ENCODE results near the gene ZNF346. TPM values are rescaled to one million over a fixed set of nuclear protein-coding genes. Genes with fewer than 3 reads are reported as not detected.
"Not testable (repeated sequence)": the region's sequence is repeated elsewhere in the genome, so short reads cannot be mapped to it uniquely, and the experiment has no call there.

ZNF346 gene
- total RNA-seq, 6 donors from 2014 or later: 9.3 to 31.4 (median 16.8) TPM

DNA sequence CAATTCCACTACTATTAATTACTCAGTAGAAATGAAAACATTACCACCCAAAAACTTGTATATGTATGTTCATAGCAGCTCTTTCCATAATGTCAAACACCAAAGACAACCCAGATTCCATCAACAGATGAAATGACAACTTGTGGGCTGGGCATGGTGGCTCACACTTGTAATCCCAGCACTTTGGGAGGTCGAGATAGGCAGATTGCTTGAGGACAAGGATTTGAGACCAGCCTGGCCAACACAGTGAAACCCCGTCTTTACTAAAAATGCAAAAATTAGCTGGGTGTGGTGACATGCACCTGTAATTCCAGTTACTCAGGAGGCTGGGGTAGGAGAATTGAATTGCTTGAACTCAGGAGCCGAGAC lies 27.4 kb upstream of the ZNF346 start:
- no peaks in the 10 kb centered on the region for H3K36me3 ChIP-seq
- no peaks in the 10 kb centered on the region for H3K27me3 ChIP-seq
- no peaks in the 10 kb centered on the region for H3K9me3 ChIP-seq
- no peak overlapping the region for H3K4me3 ChIP-seq
- DNase-seq (no peak), ATAC-seq (ENCODE audit: low FRiP score in 2 of 2) (no peak)
- TF ChIP-seq EP300 (IDR thresholded peaks at IDR 0.05) (no peak), POLR2AphosphoS5 (IDR thresholded peaks at IDR 0.05) (no peak), POLR2A (IDR thresholded peaks at IDR 0.05) (no peak)
- TF ChIP-seq, protein P1, sequence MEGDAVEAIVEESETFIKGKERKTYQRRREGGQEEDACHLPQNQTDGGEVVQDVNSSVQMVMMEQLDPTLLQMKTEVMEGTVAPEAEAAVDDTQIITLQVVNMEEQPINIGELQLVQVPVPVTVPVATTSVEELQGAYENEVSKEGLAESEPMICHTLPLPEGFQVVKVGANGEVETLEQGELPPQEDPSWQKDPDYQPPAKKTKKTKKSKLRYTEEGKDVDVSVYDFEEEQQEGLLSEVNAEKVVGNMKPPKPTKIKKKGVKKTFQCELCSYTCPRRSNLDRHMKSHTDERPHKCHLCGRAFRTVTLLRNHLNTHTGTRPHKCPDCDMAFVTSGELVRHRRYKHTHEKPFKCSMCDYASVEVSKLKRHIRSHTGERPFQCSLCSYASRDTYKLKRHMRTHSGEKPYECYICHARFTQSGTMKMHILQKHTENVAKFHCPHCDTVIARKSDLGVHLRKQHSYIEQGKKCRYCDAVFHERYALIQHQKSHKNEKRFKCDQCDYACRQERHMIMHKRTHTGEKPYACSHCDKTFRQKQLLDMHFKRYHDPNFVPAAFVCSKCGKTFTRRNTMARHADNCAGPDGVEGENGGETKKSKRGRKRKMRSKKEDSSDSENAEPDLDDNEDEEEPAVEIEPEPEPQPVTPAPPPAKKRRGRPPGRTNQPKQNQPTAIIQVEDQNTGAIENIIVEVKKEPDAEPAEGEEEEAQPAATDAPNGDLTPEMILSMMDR (IDR thresholded peaks at IDR 0.05): no peak
- 83 to 87% methylated on average over 3 of the region's 3 CpGs for WGBS, 2 donors
- peaks cover 12 to 38% (median 29%) of the 10 kb centered on the region in 4 donors for H3K4me1 ChIP-seq
- H3K27ac ChIP-seq: peak overlapping the region; percentile 72 to 82 (median 77)

DNA sequence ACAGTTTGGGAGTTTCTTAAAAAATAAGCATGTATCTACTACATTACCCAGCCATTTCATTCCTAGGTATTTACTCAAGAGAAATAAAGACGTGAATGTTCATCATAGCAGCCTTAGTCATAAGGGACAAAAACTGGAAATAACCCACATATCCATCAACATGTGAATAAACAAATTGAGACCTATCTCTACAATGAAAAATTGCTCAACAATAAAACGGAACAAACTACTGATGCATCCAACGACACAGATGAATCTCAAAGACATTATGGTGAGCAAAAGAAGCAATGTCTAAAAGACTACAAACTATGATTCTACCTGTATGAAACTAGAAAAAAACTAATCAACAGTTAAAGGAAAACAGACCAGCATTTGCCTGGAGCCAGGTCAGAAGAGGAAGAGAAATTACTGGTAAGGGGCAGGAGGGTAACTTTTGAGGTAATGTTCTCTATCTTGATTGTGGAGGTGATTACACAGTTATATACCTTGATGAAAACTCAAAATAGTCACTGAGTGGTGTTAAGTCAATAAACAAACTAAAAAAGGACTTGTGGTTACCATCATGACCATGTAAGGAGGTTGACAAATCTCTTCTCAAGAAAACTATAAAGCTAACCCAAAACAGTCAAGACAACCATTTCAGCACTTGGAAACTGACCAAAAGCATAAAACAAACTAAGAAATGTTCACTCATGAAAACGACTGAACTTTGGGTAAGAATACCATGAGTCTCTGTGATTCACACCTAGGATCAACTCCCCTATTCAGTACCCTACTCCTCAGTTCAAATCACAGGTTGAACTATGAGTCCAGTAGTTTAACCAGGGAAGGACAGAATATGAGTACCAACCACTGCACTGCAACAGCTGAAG lies 26.4 kb upstream of the ZNF346 start:
- Histone ChIP-seq H3K9me3 (no peaks in the 10 kb centered on the region), H3K27me3 (no peaks in the 10 kb centered on the region), H3K4me3 (no peak overlapping the region), H3K36me3 (no peaks in the 10 kb centered on the region), H3K27ac (peak overlapping the region; percentile 10 to 82 (median 68)), H3K4me1 (peaks cover 12 to 46% (median 35%) of the 10 kb centered on the region in 4 donors)
- DNase-seq: no peak
- no peak for ATAC-seq (ENCODE audit: low FRiP score in 2 of 2)
- TF ChIP-seq POLR2A (IDR thresholded peaks at IDR 0.05): no peak
- no peak for TF ChIP-seq POLR2AphosphoS5 (IDR thresholded peaks at IDR 0.05)
- TF ChIP-seq, protein P1 (IDR thresholded peaks at IDR 0.05): no peak
- no peak for TF ChIP-seq EP300 (IDR thresholded peaks at IDR 0.05)
- WGBS, 2 donors: 29 to 39% methylated on average over 4 of the region's 4 CpGs

- H3K27ac ChIP-seq: peak overlapping the region; percentile 10 to 82 (median 60)
- WGBS, 2 donors: 94 to 97% methylated on average over 5 of the region's 5 CpGs
- H3K4me1 ChIP-seq: peaks cover 12 to 46% (median 35%) of the 10 kb centered on the region in 4 donors
- DNase-seq: no peak
- no peaks in the 10 kb centered on the region for H3K36me3 ChIP-seq
- no peak overlapping the region for H3K4me3 ChIP-seq
- ATAC-seq (ENCODE audit: low FRiP score in 2 of 2): no peak
- no peaks in the 10 kb centered on the region for H3K27me3 ChIP-seq
- no peaks in the 10 kb centered on the region for H3K9me3 ChIP-seq
- no peak for TF ChIP-seq EP300 (IDR thresholded peaks at IDR 0.05)
- no peak for TF ChIP-seq POLR2AphosphoS5 (IDR thresholded peaks at IDR 0.05)
- no peak for TF ChIP-seq POLR2A (IDR thresholded peaks at IDR 0.05)
- TF ChIP-seq, protein P1 (IDR thresholded peaks at IDR 0.05): no peak
Measured at GRCh38 chr5:176996780-176997179, 25.7 kb upstream of the ZNF346 start.

GRCh38 chr5:176998828-176999227 lies 23.7 kb upstream of the ZNF346 start:
- no peaks in the 10 kb centered on the region for H3K9me3 ChIP-seq
- TF ChIP-seq EP300 (IDR thresholded peaks at IDR 0.05) (no peak), POLR2A (IDR thresholded peaks at IDR 0.05) (no peak), POLR2AphosphoS5 (IDR thresholded peaks at IDR 0.05) (no peak)
- TF ChIP-seq, protein P1 (IDR thresholded peaks at IDR 0.05): no peak
- H3K27ac ChIP-seq: no peak overlapping the region
- no peaks in the 10 kb centered on the region for H3K36me3 ChIP-seq
- no peaks in the 10 kb centered on the region for H3K27me3 ChIP-seq
- ATAC-seq (ENCODE audit: low FRiP score in 2 of 2) (no peak), DNase-seq (no peak)
- no peak overlapping the region for H3K4me3 ChIP-seq
- 97 to 98% methylated on average over 5 of the region's 5 CpGs for WGBS, 2 donors
- peaks cover 12 to 63% (median 35%) of the 10 kb centered on the region in 4 donors for H3K4me1 ChIP-seq

DNA sequence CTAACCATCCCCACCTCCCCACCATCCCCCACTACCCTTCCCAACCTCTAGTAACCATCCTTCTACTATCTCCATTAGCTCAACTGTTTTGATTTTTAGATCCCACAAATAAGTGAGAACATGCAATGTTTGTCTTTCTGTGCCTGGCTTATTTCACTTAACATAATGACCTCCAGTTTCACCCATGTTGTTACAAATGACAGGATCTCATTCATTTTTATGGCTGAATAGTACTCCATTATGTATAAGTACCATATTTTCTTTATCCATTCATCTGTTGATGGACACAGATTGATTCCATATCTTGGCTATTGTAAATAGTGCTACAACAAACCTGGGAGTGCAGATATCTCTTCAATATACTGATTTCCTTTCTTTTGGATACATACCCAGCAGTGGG lies 23.0 kb upstream of the ZNF346 start:
- H3K36me3 ChIP-seq; H3K27me3 ChIP-seq; ATAC-seq (ENCODE audit: low FRiP score in 2 of 2); DNase-seq; H3K4me3 ChIP-seq; H3K9me3 ChIP-seq: not testable (repeated sequence)
- Histone ChIP-seq H3K4me1 (peaks cover 14 to 70% (median 40%) of the 10 kb centered on the region in 4 donors), H3K27ac (peak overlapping the region in 2 of 4 donors; percentile 22 to 56)

Measured in upper lobe of left lung (tissue), 6 donors.